KMS-11 (cell line): ENCODE measurements around the gene KNOP1.

Source experiments
- H2AFZ ChIP-seq: fragments of 200-600 bp; sonication (generic); 2 replicates; pipeline ENCODE4 v1.6.1; 2016; ENCODE audit warnings: antibody characterized with exemption, mixed run types, low read depth
- H3K27ac ChIP-seq: fragments of 200-600 bp; sonication (generic); 2 replicates; pipeline ENCODE4 v1.6.1; 2016; ENCODE audit warnings: mild to moderate bottlenecking, mixed run types
- H3K27me3 ChIP-seq: fragments of 200-600 bp; sonication (generic); 2 replicates; pipeline ENCODE4 v1.6.1; 2017; ENCODE audit warnings: mild to moderate bottlenecking, low read depth, mixed run types, moderate library complexity; ENCODE audit not compliant: insufficient read depth
- H3K36me3 ChIP-seq: fragments of 200-600 bp; sonication (generic); 2 replicates; pipeline ENCODE4 v1.6.1; 2017; ENCODE audit warnings: mild to moderate bottlenecking, mixed run types; ENCODE audit not compliant: insufficient read depth
- H3K4me1 ChIP-seq: fragments of 200-600 bp; sonication (generic); 2 replicates; pipeline ENCODE4 v1.6.1; 2016; ENCODE audit warnings: mild to moderate bottlenecking, low read depth, mixed run types; ENCODE audit not compliant: poor library complexity, severe bottlenecking
- H3K4me2 ChIP-seq: fragments of 200-600 bp; sonication (generic); 2 replicates; pipeline ENCODE4 v1.7.0; 2016; ENCODE audit warnings: mild to moderate bottlenecking, mixed run types
- H3K4me3 ChIP-seq: fragments of 200-600 bp; sonication (generic); IDR thresholded peaks from 2 replicates; pipeline ENCODE4 v1.6.1; 2017; ENCODE audit warnings: low read depth, low read length, mixed read lengths; ENCODE audit not compliant: insufficient read depth
- H3K79me2 ChIP-seq: fragments of 200-600 bp; sonication (generic); 2 replicates; pipeline ENCODE4 v1.6.1; 2016; ENCODE audit warnings: low read depth, mixed run types; ENCODE audit not compliant: insufficient read depth
- H3K9ac ChIP-seq: fragments of 200-600 bp; sonication (generic); 2 replicates; pipeline ENCODE4 v1.6.1; 2016; ENCODE audit warnings: mild to moderate bottlenecking, mixed run types
- H4K20me1 ChIP-seq: fragments of 200-600 bp; sonication (generic); 2 replicates; pipeline ENCODE4 v1.6.1; 2016; ENCODE audit warnings: mild to moderate bottlenecking, mixed run types; ENCODE audit not compliant: insufficient read depth
- TF ChIP-seq, protein P1 (sequence below): fragments of 200-600 bp; sonication (generic); conservative IDR thresholded peaks from 2 replicates; pipeline ENCODE4 v1.6.1; 2017; ENCODE audit warnings: low read depth, mild to moderate bottlenecking, antibody characterized with exemption, low read length, moderate library complexity, mixed read lengths

KNOP1 gene

DNA sequence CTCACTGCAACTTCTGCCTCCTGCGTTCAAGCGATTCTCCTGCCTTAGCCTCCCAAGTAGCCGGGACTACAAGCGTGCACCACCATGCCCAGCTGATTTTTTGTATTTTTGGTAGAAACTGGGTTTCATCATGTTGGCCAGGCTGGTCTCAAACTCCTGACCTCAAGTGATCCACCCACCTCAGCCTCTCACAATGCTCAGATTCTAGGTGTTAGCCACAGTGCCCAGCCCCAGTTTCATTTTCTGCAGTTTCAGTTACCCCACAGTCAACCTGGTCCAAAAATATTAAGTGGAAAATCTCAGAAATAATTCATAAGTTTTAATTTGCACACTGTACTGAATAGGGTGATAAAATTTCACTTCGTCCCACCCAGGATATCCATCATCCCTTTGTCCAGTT lies 28.7 kb downstream of the KNOP1 start:
- TF ChIP-seq, protein P1, sequence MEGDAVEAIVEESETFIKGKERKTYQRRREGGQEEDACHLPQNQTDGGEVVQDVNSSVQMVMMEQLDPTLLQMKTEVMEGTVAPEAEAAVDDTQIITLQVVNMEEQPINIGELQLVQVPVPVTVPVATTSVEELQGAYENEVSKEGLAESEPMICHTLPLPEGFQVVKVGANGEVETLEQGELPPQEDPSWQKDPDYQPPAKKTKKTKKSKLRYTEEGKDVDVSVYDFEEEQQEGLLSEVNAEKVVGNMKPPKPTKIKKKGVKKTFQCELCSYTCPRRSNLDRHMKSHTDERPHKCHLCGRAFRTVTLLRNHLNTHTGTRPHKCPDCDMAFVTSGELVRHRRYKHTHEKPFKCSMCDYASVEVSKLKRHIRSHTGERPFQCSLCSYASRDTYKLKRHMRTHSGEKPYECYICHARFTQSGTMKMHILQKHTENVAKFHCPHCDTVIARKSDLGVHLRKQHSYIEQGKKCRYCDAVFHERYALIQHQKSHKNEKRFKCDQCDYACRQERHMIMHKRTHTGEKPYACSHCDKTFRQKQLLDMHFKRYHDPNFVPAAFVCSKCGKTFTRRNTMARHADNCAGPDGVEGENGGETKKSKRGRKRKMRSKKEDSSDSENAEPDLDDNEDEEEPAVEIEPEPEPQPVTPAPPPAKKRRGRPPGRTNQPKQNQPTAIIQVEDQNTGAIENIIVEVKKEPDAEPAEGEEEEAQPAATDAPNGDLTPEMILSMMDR = no peak
- Histone ChIP-seq H3K9ac (no peak overlapping the region), H3K4me2 (peak overlapping the region; percentile 14; the same call in 1 of the 2 replicates), H3K79me2 (no peaks in the 10 kb centered on the region), H3K4me1 (peaks cover 11% of the 10 kb centered on the region), H3K4me3 (no peak overlapping the region), H4K20me1 (no peaks in the 10 kb centered on the region), H3K27ac (no peak overlapping the region), H3K36me3 (no peaks in the 10 kb centered on the region), H2AFZ (no peak overlapping the region), H3K27me3 (no peaks in the 10 kb centered on the region)

DNA sequence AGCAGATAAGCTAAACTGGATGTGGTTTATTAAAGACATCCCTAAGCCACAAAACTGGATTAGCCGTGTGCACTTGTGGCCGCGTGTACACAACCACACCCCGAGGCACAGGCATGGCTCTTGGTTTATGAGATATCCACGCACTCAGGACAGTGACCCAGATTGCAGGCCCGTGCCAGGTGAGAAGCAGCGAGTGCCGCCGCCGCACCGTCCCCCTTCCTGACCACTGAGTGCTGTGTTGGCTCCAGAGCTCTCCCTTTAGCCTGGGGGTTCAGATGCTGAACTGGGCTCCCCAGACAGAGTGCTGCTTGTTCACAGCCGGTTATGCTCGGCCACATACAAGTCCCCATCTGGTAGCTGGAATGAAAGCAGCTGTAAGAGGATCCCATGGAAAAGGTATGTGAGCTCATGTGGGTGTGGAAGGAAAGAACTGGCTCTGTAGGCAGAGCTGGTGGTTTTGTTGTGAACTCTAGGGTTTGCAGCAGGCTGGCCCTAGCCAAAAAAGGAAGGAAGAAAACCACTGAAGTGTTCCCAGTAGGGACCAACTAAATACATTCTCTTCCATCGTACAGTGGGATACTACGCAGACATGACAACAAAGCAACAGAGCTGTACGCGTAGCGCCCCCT lies 29.5 kb downstream of the KNOP1 start:
- H3K9ac ChIP-seq = no peak overlapping the region
- no peaks in the 10 kb centered on the region for H4K20me1 ChIP-seq
- no peak overlapping the region for H3K4me2 ChIP-seq
- no peaks in the 10 kb centered on the region for H3K79me2 ChIP-seq
- H3K27ac ChIP-seq = no peak overlapping the region
- H3K4me1 ChIP-seq = peaks cover 11% of the 10 kb centered on the region
- H3K4me3 ChIP-seq = no peak overlapping the region
- TF ChIP-seq, protein P1 = no peak
- H3K36me3 ChIP-seq = no peaks in the 10 kb centered on the region
- no peaks in the 10 kb centered on the region for H3K27me3 ChIP-seq
- no peak overlapping the region for H2AFZ ChIP-seq

DNA sequence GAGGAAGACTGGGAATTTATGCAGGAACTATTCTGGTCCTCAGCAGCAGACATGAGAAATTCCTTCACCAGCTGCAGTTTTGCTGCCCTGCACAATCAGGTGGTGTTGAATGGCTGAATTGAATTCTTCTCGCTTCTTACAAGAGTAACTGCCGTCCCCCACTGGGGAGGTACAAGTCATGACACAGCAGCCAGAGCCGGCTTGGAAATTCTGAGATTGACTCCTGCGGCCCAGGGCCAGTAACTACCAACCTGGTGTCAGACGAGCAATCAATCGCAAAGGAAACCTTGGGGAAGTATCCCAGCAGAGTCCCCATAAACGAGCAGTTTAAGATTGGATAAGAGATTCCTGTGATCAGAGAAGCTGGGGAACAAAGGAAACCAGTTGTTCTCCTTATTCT lies 30.7 kb downstream of the KNOP1 start:
- peaks cover 11% of the 10 kb centered on the region for H3K4me1 ChIP-seq
- H3K4me3 ChIP-seq = no peak overlapping the region
- no peak overlapping the region for H2AFZ ChIP-seq
- TF ChIP-seq, protein P1 = no peak
- H3K9ac ChIP-seq = no peak overlapping the region
- no peaks in the 10 kb centered on the region for H4K20me1 ChIP-seq
- no peaks in the 10 kb centered on the region for H3K79me2 ChIP-seq
- H3K27me3 ChIP-seq = no peaks in the 10 kb centered on the region
- no peak overlapping the region for H3K4me2 ChIP-seq
- H3K27ac ChIP-seq = no peak overlapping the region
- H3K36me3 ChIP-seq = no peaks in the 10 kb centered on the region

DNA sequence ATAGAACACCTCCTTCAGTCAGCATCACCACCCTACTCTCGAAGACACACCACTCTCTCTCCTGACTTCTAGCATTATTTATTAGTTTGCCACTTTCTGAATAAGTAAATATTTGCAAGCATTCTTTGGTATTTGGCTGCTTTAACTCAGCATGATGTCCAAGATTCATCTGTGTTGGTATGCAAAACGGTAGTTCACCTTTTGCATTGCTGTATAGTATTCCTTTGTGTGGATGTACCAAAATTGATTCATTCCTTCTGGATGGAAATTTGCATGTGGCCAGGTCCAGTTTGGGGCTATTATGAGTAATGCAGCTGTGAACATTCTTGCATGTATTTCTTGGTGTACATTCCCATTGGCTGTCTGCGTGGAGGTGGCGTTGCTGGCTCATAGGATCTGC lies 32.9 kb downstream of the KNOP1 start:
- TF ChIP-seq, protein P1 = no peak
- Histone ChIP-seq H3K9ac (no peak overlapping the region), H2AFZ (no peak overlapping the region), H3K4me3 (no peak overlapping the region), H3K79me2 (no peaks in the 10 kb centered on the region), H3K4me2 (no peak overlapping the region), H3K4me1 (peaks cover 11% of the 10 kb centered on the region), H3K36me3 (no peaks in the 10 kb centered on the region), H3K27ac (no peak overlapping the region), H3K27me3 (no peaks in the 10 kb centered on the region), H4K20me1 (no peaks in the 10 kb centered on the region)
